Neural crest cell (in vitro differentiated cells): ENCODE measurements around the gene UBE2V1. TPM values are rescaled to one million over a fixed set of nuclear protein-coding genes. Genes with fewer than 3 reads are reported as not detected.

Source experiments
- DNase-seq: peaks from one replicate; pipeline ENCODE4 v3.0.0; 2021; ENCODE audit warnings: low read depth, mixed read lengths, low spot score
- H3K27ac Mint-ChIP-seq: one replicate; pipeline ENCODE4 v1.8.0; 2021; ENCODE audit warnings: mild to moderate bottlenecking, mixed read lengths; ENCODE audit not compliant: unreplicated experiment
- H3K27me3 Mint-ChIP-seq: 2 replicates; pipeline ENCODE4 v1.8.0; 2021; ENCODE audit warnings: low read depth, mild to moderate bottlenecking, mixed read lengths
- H3K36me3 Mint-ChIP-seq: 2 replicates; pipeline ENCODE4 v1.8.0; 2021; ENCODE audit warnings: low read depth, mild to moderate bottlenecking, mixed read lengths
- H3K4me1 Mint-ChIP-seq: 2 replicates; pipeline ENCODE4 v1.8.0; 2021; ENCODE audit warnings: mixed read lengths
- H3K4me3 Mint-ChIP-seq: one replicate; pipeline ENCODE4 v1.8.0; 2021; ENCODE audit warnings: mild to moderate bottlenecking, mixed read lengths
- H3K9me3 Mint-ChIP-seq: 2 replicates; pipeline ENCODE4 v1.8.0; 2021; ENCODE audit warnings: mixed read lengths
- total RNA-seq: library from RNA; stranded (reverse); gene quantifications from 2 replicates; pipeline ENCODE4 v1.2.1, GENCODE V29; 2021
- TF ChIP-seq, protein P1 (sequence below): fragments of 200-600 bp; sonication (generic); conservative IDR thresholded peaks from 2 replicates; pipeline ENCODE4 v1.5.0; 2021; ENCODE audit warnings: antibody characterized with exemption, mild to moderate bottlenecking

The UBE2V1 gene
- total RNA-seq, 1 donor from 2014 or later: 147 TPM

- H3K4me3 Mint-ChIP-seq: no peak overlapping the region
- no peak overlapping the region for H3K27ac Mint-ChIP-seq
- no peak for DNase-seq
- H3K4me1 Mint-ChIP-seq: peaks cover 10% of the 10 kb centered on the region
- H3K36me3 Mint-ChIP-seq: no peaks in the 10 kb centered on the region
- H3K9me3 Mint-ChIP-seq: no peaks in the 10 kb centered on the region
- no peaks in the 10 kb centered on the region for H3K27me3 Mint-ChIP-seq
- TF ChIP-seq, protein P1, sequence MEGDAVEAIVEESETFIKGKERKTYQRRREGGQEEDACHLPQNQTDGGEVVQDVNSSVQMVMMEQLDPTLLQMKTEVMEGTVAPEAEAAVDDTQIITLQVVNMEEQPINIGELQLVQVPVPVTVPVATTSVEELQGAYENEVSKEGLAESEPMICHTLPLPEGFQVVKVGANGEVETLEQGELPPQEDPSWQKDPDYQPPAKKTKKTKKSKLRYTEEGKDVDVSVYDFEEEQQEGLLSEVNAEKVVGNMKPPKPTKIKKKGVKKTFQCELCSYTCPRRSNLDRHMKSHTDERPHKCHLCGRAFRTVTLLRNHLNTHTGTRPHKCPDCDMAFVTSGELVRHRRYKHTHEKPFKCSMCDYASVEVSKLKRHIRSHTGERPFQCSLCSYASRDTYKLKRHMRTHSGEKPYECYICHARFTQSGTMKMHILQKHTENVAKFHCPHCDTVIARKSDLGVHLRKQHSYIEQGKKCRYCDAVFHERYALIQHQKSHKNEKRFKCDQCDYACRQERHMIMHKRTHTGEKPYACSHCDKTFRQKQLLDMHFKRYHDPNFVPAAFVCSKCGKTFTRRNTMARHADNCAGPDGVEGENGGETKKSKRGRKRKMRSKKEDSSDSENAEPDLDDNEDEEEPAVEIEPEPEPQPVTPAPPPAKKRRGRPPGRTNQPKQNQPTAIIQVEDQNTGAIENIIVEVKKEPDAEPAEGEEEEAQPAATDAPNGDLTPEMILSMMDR: no peak
Observed at GRCh38 chr20:50032955-50033666, 79.8 kb downstream of the UBE2V1 start.

Other genes starting within 250 kb of the UBE2V1 start
- 10.3 and 10.5 TPM in 2 replicates for gene SPATA2, start 197.6 kb downstream of the UBE2V1 start, total RNA-seq
- gene RNF114, start 176.8 kb downstream of the UBE2V1 start, total RNA-seq: 53.0 and 59.0 TPM in 2 replicates
- gene SNAI1, start 130.2 kb downstream of the UBE2V1 start, total RNA-seq: 12.5 and 12.9 TPM in 2 replicates
- 26.1 and 29.1 TPM in 2 replicates for gene PEDS1, start 40.6 kb upstream of the UBE2V1 start, total RNA-seq
- 7.6 and 7.8 TPM in 2 replicates for gene CEBPB, start 77.7 kb upstream of the UBE2V1 start, total RNA-seq